Measurements from ENCODE around the gene BCOR. TPM values are rescaled to one million over a fixed set of nuclear protein-coding genes. Genes with fewer than 3 reads are reported as not detected.

Gene BCOR
- total and polyA plus RNA-seq, 2 of the 13 experiments (the other 11 are each of a cell fraction or from before 2014, with no cell fraction given), result 14.3 to 15.2 TPM

DNA sequence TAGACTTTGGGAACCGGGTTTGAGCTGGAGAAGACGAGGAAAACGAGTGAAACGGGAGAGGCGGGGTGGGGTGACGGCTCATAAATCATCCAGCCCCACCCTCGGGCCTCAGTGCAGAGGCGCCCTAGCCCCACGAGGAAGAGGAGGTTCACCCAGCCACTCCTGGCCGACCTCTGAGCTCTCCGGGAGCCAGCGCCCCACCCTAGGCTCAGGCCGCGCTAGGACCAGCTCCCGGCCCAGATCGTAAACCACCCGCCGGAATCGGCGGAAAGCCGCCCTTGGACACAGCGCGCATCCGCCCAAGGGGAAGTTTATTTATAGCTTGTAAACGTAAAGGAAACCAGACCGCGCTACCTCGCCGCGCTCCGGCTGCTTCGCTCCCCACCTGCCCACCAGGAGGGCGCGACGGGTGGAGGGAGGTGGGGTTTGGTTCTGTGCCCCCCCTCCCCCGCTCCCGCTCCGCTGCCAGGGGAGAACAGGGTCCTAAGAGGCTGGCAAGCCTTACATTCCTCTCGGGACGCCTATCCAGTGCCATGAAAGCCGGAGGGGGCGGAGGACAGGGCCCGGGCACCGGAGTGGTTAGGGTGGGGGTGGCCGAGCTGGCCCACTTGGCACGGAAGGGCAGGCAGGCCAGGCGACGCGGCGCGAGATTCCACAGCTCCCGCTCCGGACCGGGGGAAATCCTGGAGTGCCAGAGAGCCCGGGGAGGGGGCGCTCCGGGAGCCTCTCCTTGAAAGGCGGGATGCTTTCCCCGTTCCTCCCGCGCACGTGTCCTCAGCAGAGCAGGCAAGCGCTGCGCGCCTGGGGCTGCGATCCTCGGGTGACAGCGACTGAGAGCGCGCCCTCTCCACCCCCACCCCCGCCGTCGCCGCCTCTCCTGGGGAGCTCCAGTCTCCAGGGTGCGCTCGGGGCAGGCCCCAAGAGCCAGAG lies 84.2 kb downstream of the BCOR start (continued):
- TF ChIP-seq, protein P1, sequence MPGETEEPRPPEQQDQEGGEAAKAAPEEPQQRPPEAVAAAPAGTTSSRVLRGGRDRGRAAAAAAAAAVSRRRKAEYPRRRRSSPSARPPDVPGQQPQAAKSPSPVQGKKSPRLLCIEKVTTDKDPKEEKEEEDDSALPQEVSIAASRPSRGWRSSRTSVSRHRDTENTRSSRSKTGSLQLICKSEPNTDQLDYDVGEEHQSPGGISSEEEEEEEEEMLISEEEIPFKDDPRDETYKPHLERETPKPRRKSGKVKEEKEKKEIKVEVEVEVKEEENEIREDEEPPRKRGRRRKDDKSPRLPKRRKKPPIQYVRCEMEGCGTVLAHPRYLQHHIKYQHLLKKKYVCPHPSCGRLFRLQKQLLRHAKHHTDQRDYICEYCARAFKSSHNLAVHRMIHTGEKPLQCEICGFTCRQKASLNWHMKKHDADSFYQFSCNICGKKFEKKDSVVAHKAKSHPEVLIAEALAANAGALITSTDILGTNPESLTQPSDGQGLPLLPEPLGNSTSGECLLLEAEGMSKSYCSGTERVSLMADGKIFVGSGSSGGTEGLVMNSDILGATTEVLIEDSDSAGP (CRISPR knock-in tag; IDR thresholded peaks at IDR 0.05; ENCODE audit: borderline replicate concordance), result no peak
- no peak; the same call in 1 of the 2 replicates for TF ChIP-seq PHF8 (CRISPR knock-in tag; IDR thresholded peaks at IDR 0.05)
- TF ChIP-seq TGIF2 (CRISPR knock-in tag; IDR thresholded peaks at IDR 0.05), result no peak
- TF ChIP-seq, protein P2, sequence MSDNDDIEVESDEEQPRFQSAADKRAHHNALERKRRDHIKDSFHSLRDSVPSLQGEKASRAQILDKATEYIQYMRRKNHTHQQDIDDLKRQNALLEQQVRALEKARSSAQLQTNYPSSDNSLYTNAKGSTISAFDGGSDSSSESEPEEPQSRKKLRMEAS (IDR thresholded peaks at IDR 0.05), result peak; percentile 29
- TF ChIP-seq ELF1 (CRISPR knock-in tag; IDR thresholded peaks at IDR 0.05), result no peak
- peak; percentile 24; the same call in 1 of the 2 replicates for TF ChIP-seq KDM2A (CRISPR knock-in tag; IDR thresholded peaks at IDR 0.05; ENCODE audit: borderline replicate concordance, low read depth)
- no peak for TF ChIP-seq ETV5 (CRISPR knock-in tag; IDR thresholded peaks at IDR 0.05; ENCODE audit: borderline replicate concordance)
- no peak; the same call in 1 of the 2 replicates for TF ChIP-seq ZSCAN29 (CRISPR knock-in tag; conservative IDR thresholded peaks at IDR 0.05)
- TF ChIP-seq ZNF788 (CRISPR knock-in tag; IDR thresholded peaks at IDR 0.05; ENCODE audit: borderline replicate concordance), result 0 out of 2 replicates have a peak, but pooled peaks have one; percentile 7
- TF ChIP-seq ZNF441 (CRISPR knock-in tag; IDR thresholded peaks at IDR 0.05; ENCODE audit: borderline replicate concordance), result no peak
- no peak for TF ChIP-seq ZNF17 (CRISPR knock-in tag; IDR thresholded peaks at IDR 0.05)
- TF ChIP-seq TP53 (CRISPR knock-in tag; conservative IDR thresholded peaks at IDR 0.05), result 0 out of 2 replicates have a peak, but pooled peaks have one; percentile 29
- TF ChIP-seq, protein P3, sequence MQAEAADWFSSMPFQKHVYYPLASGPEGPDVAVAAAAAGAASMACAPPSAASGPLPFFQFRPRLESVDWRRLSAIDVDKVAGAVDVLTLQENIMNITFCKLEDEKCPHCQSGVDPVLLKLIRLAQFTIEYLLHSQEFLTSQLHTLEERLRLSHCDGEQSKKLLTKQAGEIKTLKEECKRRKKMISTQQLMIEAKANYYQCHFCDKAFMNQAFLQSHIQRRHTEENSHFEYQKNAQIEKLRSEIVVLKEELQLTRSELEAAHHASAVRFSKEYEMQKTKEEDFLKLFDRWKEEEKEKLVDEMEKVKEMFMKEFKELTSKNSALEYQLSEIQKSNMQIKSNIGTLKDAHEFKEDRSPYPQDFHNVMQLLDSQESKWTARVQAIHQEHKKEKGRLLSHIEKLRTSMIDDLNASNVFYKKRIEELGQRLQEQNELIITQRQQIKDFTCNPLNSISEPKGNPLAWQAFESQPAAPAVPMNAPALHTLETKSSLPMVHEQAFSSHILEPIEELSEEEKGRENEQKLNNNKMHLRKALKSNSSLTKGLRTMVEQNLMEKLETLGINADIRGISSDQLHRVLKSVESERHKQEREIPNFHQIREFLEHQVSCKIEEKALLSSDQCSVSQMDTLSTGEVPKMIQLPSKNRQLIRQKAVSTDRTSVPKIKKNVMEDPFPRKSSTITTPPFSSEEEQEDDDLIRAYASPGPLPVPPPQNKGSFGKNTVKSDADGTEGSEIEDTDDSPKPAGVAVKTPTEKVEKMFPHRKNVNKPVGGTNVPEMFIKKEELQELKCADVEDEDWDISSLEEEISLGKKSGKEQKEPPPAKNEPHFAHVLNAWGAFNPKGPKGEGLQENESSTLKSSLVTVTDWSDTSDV (CRISPR knock-in tag; IDR thresholded peaks at IDR 0.05), result no peak
- TF ChIP-seq ZNF232 (CRISPR knock-in tag; IDR thresholded peaks at IDR 0.05; ENCODE audit: borderline replicate concordance), result no peak
- TF ChIP-seq KAT7 (CRISPR knock-in tag; IDR thresholded peaks at IDR 0.05; ENCODE audit: borderline replicate concordance), result no peak
- TF ChIP-seq NR2F6 (IDR thresholded peaks at IDR 0.05), result no peak
- TF ChIP-seq NR2F6 (CRISPR knock-in tag; IDR thresholded peaks at IDR 0.05), result 0 out of 2 replicates have a peak, but pooled peaks have one; percentile 2
- TF ChIP-seq, protein P4, sequence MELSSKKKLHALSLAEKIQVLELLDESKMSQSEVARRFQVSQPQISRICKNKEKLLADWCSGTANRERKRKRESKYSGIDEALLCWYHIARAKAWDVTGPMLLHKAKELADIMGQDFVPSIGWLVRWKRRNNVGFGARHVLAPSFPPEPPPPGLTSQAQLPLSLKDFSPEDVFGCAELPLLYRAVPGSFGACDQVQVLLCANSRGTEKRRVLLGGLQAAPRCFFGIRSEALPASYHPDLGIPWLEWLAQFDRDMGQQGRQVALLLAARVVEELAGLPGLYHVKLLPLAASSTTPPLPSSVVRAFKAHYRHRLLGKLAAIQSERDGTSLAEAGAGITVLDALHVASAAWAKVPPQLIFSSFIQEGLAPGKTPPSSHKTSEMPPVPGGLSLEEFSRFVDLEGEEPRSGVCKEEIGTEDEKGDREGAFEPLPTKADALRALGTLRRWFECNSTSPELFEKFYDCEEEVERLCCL (CRISPR knock-in tag; IDR thresholded peaks at IDR 0.05; ENCODE audit: borderline replicate concordance), result no peak
